Cerebellar cortex (tissue), 1 donor: ENCODE data around the gene CCDC178.
A peak's percentile ranks its signal among the peaks of the same experiment; 100 is the strongest.
"Not testable (repeated sequence)": the region's sequence is repeated elsewhere in the genome, so short reads cannot be mapped to it uniquely, and the experiment has no call there.

ENCODE experiments used
- DNase-seq: peaks from one replicate; pipeline ENCODE4 v3.0.0-alpha.2; 2015; ENCODE audit warnings: low spot score

CCDC178 gene

GRCh38 chr18:32998921-32999320 is 441.6 kb downstream of the CCDC178 start:
- no peak for DNase-seq

GRCh38 chr18:32998285-32998684 is 442.2 kb downstream of the CCDC178 start:
- DNase-seq = no peak

- DNase-seq = no peak
These were observed 456.8 kb downstream of the CCDC178 start for GRCh38 chr18:32983721-32984120.

GRCh38 chr18:32980896-32981295 is 459.6 kb downstream of the CCDC178 start:
- no peak for DNase-seq

- DNase-seq = no peak
These were observed 465.0 kb downstream of the CCDC178 start for GRCh38 chr18:32975501-32975900.

GRCh38 chr18:32975163-32975436 is 465.4 kb downstream of the CCDC178 start:
- DNase-seq = no peak

- no peak for DNase-seq
These were observed 465.9 kb downstream of the CCDC178 start for GRCh38 chr18:32974421-32975162.

GRCh38 chr18:32968248-32968647 is 472.3 kb downstream of the CCDC178 start:
- DNase-seq = no peak

- DNase-seq = no peak
These were observed 474.4 kb downstream of the CCDC178 start for GRCh38 chr18:32966141-32966540.

- DNase-seq = no peak
These were observed 479.0 kb downstream of the CCDC178 start for GRCh38 chr18:32961538-32961937.

- DNase-seq = no peak
These were observed 481.8 kb downstream of the CCDC178 start for GRCh38 chr18:32958746-32959145.

- DNase-seq = no peak
These were observed 483.8 kb downstream of the CCDC178 start for GRCh38 chr18:32956591-32957315.

- not testable (repeated sequence) for DNase-seq
These were observed 488.2 kb downstream of the CCDC178 start for GRCh38 chr18:32952318-32952717.

GRCh38 chr18:32937597-32937996 is 502.9 kb downstream of the CCDC178 start:
- DNase-seq = no peak

GRCh38 chr18:32937066-32937465 is 503.5 kb downstream of the CCDC178 start:
- no peak for DNase-seq

GRCh38 chr18:32934201-32934600 is 506.3 kb downstream of the CCDC178 start:
- no peak for DNase-seq

GRCh38 chr18:32930695-32931301 is 509.7 kb downstream of the CCDC178 start:
- peak; percentile 9 for DNase-seq

- no peak for DNase-seq
These were observed 511.3 kb downstream of the CCDC178 start for GRCh38 chr18:32929213-32929612.

GRCh38 chr18:32922951-32923430 is 517.5 kb downstream of the CCDC178 start:
- no peak for DNase-seq

- no peak for DNase-seq
These were observed 519.4 kb downstream of the CCDC178 start for GRCh38 chr18:32920796-32921787.

GRCh38 chr18:32919799-32920198 is 520.7 kb downstream of the CCDC178 start:
- DNase-seq = peak; percentile 37

- no peak for DNase-seq
These were observed 521.8 kb downstream of the CCDC178 start for GRCh38 chr18:32918692-32919250.
